H9 (cell line): Measurements from ENCODE around the gene ARL14EPL. TPM values are rescaled to one million over a fixed set of nuclear protein-coding genes. Genes with fewer than 3 reads are reported as not detected.

Source experiments
- DNase-seq: peaks from one replicate; pipeline ENCODE4 v3.0.0-alpha.2; 2017
- H2AFZ ChIP-seq: one replicate; pipeline ENCODE4 v1.6.1; 2013; ENCODE audit warnings: mild to moderate bottlenecking, low read length, control low read depth, moderate library complexity
- H2AK5ac ChIP-seq: 2 replicates; pipeline ENCODE4 v1.6.1; 2013; ENCODE audit warnings: low read length, control low read depth, mixed read lengths; ENCODE audit not compliant: insufficient read length
- H2BK120ac ChIP-seq: one replicate; pipeline ENCODE4 v1.6.1; 2013; ENCODE audit warnings: low read depth, mild to moderate bottlenecking, low read length, control low read depth, inconsistent platforms; ENCODE audit not compliant: poor library complexity, severe bottlenecking
- H2BK12ac ChIP-seq: 2 replicates; pipeline ENCODE4 v1.6.1; 2013; ENCODE audit warnings: low read length, control low read depth, mixed read lengths, low read depth; ENCODE audit not compliant: insufficient read length
- H2BK15ac ChIP-seq: 2 replicates; pipeline ENCODE4 v1.6.1; 2013; ENCODE audit warnings: low read depth, low read length, control low read depth
- H2BK20ac ChIP-seq: one replicate; pipeline ENCODE4 v1.6.1; 2013; ENCODE audit warnings: low read depth, mild to moderate bottlenecking, low read length, control low read depth, inconsistent platforms; ENCODE audit not compliant: poor library complexity, severe bottlenecking
- H2BK5ac ChIP-seq: 2 replicates; pipeline ENCODE4 v1.6.1; 2013; ENCODE audit warnings: low read length, control low read depth, mixed read lengths; ENCODE audit not compliant: insufficient read length
- H3K14ac ChIP-seq: 2 replicates; pipeline ENCODE4 v1.6.1; 2013; ENCODE audit warnings: low read length, control low read depth; ENCODE audit not compliant: insufficient read depth
- H3K18ac ChIP-seq: 2 replicates; pipeline ENCODE4 v1.6.1; 2013; ENCODE audit warnings: low read depth, mild to moderate bottlenecking, mixed read lengths, low read length, control low read depth; ENCODE audit not compliant: insufficient read length
- H3K23ac ChIP-seq: 2 replicates; pipeline ENCODE4 v1.6.1; 2013; ENCODE audit warnings: low read length, control low read depth, mixed read lengths, low read depth; ENCODE audit not compliant: insufficient read length
- H3K23me2 ChIP-seq: 2 replicates; pipeline ENCODE4 v1.6.1; 2013; ENCODE audit warnings: low read depth, mild to moderate bottlenecking, mixed read lengths, low read length, control low read depth; ENCODE audit not compliant: insufficient read length, poor library complexity, severe bottlenecking
- H3K27ac ChIP-seq: 2 replicates; pipeline ENCODE4 v1.5.1; 2013; ENCODE audit warnings: low read length, control low read depth, mixed read lengths, low read depth; ENCODE audit not compliant: insufficient read length
- H3K27me3 ChIP-seq: 2 replicates; pipeline ENCODE4 v1.6.1; 2013; ENCODE audit warnings: low read length, control low read depth, inconsistent platforms; ENCODE audit not compliant: insufficient read depth
- H3K4ac ChIP-seq: 2 replicates; pipeline ENCODE4 v1.6.1; 2013; ENCODE audit warnings: low read depth, mild to moderate bottlenecking, control low read depth, inconsistent platforms, low read length, moderate library complexity
- H3K4me1 ChIP-seq: 2 replicates; pipeline ENCODE4 v1.6.1; 2013; ENCODE audit warnings: low read length, control low read depth, inconsistent platforms; ENCODE audit not compliant: insufficient read depth
- H3K4me2 ChIP-seq: 2 replicates; pipeline ENCODE4 v1.6.1; 2013; ENCODE audit warnings: low read length, control low read depth, mixed read lengths; ENCODE audit not compliant: insufficient read length, insufficient read depth
- H3K56ac ChIP-seq: 2 replicates; pipeline ENCODE4 v1.6.1; 2013; ENCODE audit warnings: low read depth, mild to moderate bottlenecking, mixed read lengths, low read length, control low read depth; ENCODE audit not compliant: insufficient read length
- H3K79me1 ChIP-seq: 2 replicates; pipeline ENCODE4 v1.6.1; 2013; ENCODE audit warnings: low read depth, mild to moderate bottlenecking, moderate library complexity, low read length, control low read depth, inconsistent platforms; ENCODE audit not compliant: insufficient read depth, poor library complexity, severe bottlenecking
- H3K79me2 ChIP-seq: 2 replicates; pipeline ENCODE4 v1.6.1; 2013; ENCODE audit warnings: low read length, control low read depth, inconsistent platforms; ENCODE audit not compliant: insufficient read depth
- H3K9ac ChIP-seq: 2 replicates; pipeline ENCODE4 v1.6.1; 2013; ENCODE audit warnings: low read length, control low read depth, mixed read lengths; ENCODE audit not compliant: insufficient read length; ENCODE audit errors: extremely low read depth
- H3K9me3 ChIP-seq: one replicate; pipeline ENCODE4 v1.6.1; 2013; ENCODE audit warnings: low read depth, low read length, inconsistent platforms; ENCODE audit not compliant: control insufficient read depth
- H3T11ph ChIP-seq: one replicate; pipeline ENCODE4 v1.6.1; 2013; ENCODE audit warnings: mild to moderate bottlenecking, low read length, control low read depth, inconsistent platforms
- H4K20me1 ChIP-seq: one replicate; pipeline ENCODE4 v1.6.1; 2013; ENCODE audit not compliant: control insufficient read depth, insufficient read length, insufficient read depth
- H4K5ac ChIP-seq: 2 replicates; pipeline ENCODE4 v1.6.1; 2013; ENCODE audit warnings: low read depth, mild to moderate bottlenecking, mixed read lengths, low read length, control low read depth; ENCODE audit not compliant: insufficient read length
- H4K8ac ChIP-seq: replicated peaks from 2 replicates; pipeline ENCODE4 v1.6.1; 2013; ENCODE audit warnings: low read length, control low read depth, mixed read lengths, low read depth; ENCODE audit not compliant: insufficient read length
- H4K91ac ChIP-seq: 2 replicates; pipeline ENCODE4 v1.6.1; 2013; ENCODE audit warnings: low read depth, mild to moderate bottlenecking, moderate library complexity, mixed read lengths, low read length, control low read depth; ENCODE audit not compliant: insufficient read length
- H3K27ac Mint-ChIP-seq, 3 experiments: 2 replicates in 2 of 3; 3 replicates in 1 of 3; pipeline ENCODE4 v1.8.0; 2020 to 2021; ENCODE audit warnings: mixed read lengths in 3 of 3, mild to moderate bottlenecking in 1 of 3, moderate library complexity in 1 of 3
- H3K27me3 Mint-ChIP-seq: 2 replicates; pipeline ENCODE4 v1.8.0; 2021; ENCODE audit warnings: low read depth, mild to moderate bottlenecking, moderate library complexity, mixed read lengths
- H3K36me3 Mint-ChIP-seq, 3 experiments: 2 replicates in 2 of 3; 3 replicates in 1 of 3; pipeline ENCODE4 v1.8.0; 2020 to 2021; ENCODE audit warnings: low read depth in 3 of 3, mixed read lengths in 3 of 3; ENCODE audit not compliant: insufficient read depth in 1 of 3
- H3K4me1 Mint-ChIP-seq, 2 experiments: 2 replicates each; pipeline ENCODE4 v1.8.0; 2020; ENCODE audit warnings: mixed read lengths in 2 of 2
- H3K4me3 Mint-ChIP-seq, 2 experiments: 2 replicates in 1 of 2; 3 replicates in 1 of 2; pipeline ENCODE4 v1.8.0; 2020 to 2021; ENCODE audit warnings: mild to moderate bottlenecking in 2 of 2, mixed read lengths in 2 of 2, moderate library complexity in 1 of 2
- H3K9me3 Mint-ChIP-seq, 2 experiments: 2 replicates in 1 of 2; 3 replicates in 1 of 2; pipeline ENCODE4 v1.8.0; 2020; ENCODE audit warnings: mild to moderate bottlenecking in 2 of 2, mixed read lengths in 2 of 2, moderate library complexity in 1 of 2
- CTCF ChIP-seq: fragments of 200-600 bp; sonication (generic); conservative IDR thresholded peaks from 3 replicates; pipeline ENCODE4 v1.8.0; 2021; ENCODE audit warnings: antibody characterized with exemption, mild to moderate bottlenecking
- WGBS: extraction: QIAGEN DNeasy Blood & Tissue Kit; methylation state at CpG from one replicate; pipeline ENCODE4 v1.1.7; 2013; ENCODE audit warnings: missing lambda C conversion rate, low lambda C conversion rate, mixed read lengths; ENCODE audit not compliant: insufficient read length; ENCODE audit errors: extremely low coverage; 5-methylcytosine and 5-hydroxymethylcytosine counted together
- total RNA-seq: library from RNA; stranded (reverse); gene quantifications from 2 replicates; pipeline ENCODE4 v1.2.1, GENCODE V29; 2021

The ARL14EPL gene
- total RNA-seq, 1 experiment from 2014 or later = not detected

GRCh38 chr5:116004248-116004647 is 28.0 kb upstream of the ARL14EPL start:
- H2AK5ac ChIP-seq = no peak overlapping the region

More at GRCh38 chr5:116004248-116004647, 28.0 kb upstream of the ARL14EPL start:
- H2BK15ac ChIP-seq = no peak overlapping the region
- no peak for DNase-seq
- no peaks in the 10 kb centered on the region for H4K20me1 ChIP-seq
- no peak overlapping the region for H3K4me2 ChIP-seq
- H3K36me3 Mint-ChIP-seq = no peaks in the 10 kb centered on the region
- H3K9me3 ChIP-seq = no peaks in the 10 kb centered on the region
- H4K91ac ChIP-seq = no peak overlapping the region
- H2BK120ac ChIP-seq = no peak overlapping the region
- no peaks in the 10 kb centered on the region for H3K79me1 ChIP-seq
- H3K14ac ChIP-seq = no peak overlapping the region
- no peak overlapping the region for H3K9ac ChIP-seq
- no peaks in the 10 kb centered on the region for H3K23me2 ChIP-seq
- H3K4me1 Mint-ChIP-seq = peaks cover 6 to 7% of the 10 kb centered on the region in 2 experiments
- no peak overlapping the region for H2BK20ac ChIP-seq
- H2BK12ac ChIP-seq = no peak overlapping the region
- H3T11ph ChIP-seq = no peak overlapping the region
- no peaks in the 10 kb centered on the region for H3K27me3 Mint-ChIP-seq
- no peaks in the 10 kb centered on the region for H3K79me2 ChIP-seq
- H3K23ac ChIP-seq = no peak overlapping the region
- H2AFZ ChIP-seq = no peak overlapping the region
- H3K4me3 Mint-ChIP-seq = no peak overlapping the region
- H3K9me3 Mint-ChIP-seq = no peaks in the 10 kb centered on the region
- TF ChIP-seq CTCF = no peak
- no peak overlapping the region; a peak in 1 of 7 replicates for H3K27ac Mint-ChIP-seq
- H3K4ac ChIP-seq = no peak overlapping the region
- no peak overlapping the region for H3K27ac ChIP-seq
- no peak overlapping the region for H3K18ac ChIP-seq
- H4K8ac ChIP-seq = no peak overlapping the region
- H4K5ac ChIP-seq = no peak overlapping the region
- no peak overlapping the region for H3K56ac ChIP-seq
- WGBS = no CpG with 5 or more reads among the region's 3 CpGs
- H2BK5ac ChIP-seq = no peak overlapping the region
- H3K27me3 ChIP-seq = no peaks in the 10 kb centered on the region
- H3K4me1 ChIP-seq = no peaks in the 10 kb centered on the region
